HG02885 (cell line): ENCODE measurements around the gene GRM7.

Source experiments
- ATAC-seq: cut with Tn5 transposase; IDR thresholded peaks from one replicate; pipeline ENCODE4 v1.9.1; 2021; ENCODE audit warnings: mild to moderate bottlenecking; ENCODE audit not compliant: unreplicated experiment, poor library complexity

GRM7 gene

DNA sequence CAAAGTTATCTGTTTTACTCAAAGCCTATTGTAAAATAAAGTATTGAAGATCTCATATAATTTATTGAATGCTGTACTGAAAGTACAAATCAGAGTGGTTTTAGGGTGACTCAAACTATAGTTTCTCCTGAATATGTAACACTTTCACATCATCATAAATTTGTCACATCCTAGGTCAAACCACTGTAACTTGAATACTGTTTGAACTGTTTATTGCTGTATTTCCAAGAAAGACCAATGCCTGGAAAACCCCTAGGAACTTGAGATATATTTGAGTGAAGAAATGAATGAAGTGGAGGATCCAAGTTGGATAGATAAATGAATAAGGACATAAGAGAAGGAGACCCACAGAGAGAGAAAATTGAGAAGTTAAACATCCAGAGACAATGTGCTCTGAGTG is 348.2 kb downstream of the GRM7 start:
- no peak for ATAC-seq

GRCh38 chr3:7211740-7212139 is 350.8 kb downstream of the GRM7 start:
- no peak for ATAC-seq

- ATAC-seq = no peak
These were observed 354.8 kb downstream of the GRM7 start for GRCh38 chr3:7215706-7216105.

DNA sequence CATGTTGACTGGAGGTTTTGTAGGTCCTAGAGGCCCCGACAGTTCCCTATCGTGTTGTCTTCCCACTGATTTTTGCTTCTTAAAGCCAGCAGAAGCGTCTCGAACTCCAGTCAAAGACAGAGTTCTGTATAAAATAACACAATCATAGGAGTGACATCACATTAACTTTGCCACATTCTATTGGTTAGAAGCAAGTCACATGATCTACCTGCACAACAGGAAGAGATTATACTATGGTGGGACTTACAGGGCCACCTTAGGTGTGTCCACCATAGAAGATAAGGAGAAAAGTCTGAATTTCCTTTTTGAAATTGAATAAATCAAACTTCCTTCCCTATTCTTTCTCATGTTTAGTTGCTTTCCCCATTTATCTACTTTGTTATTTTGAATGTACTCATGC is 365.5 kb downstream of the GRM7 start:
- no peak for ATAC-seq

DNA sequence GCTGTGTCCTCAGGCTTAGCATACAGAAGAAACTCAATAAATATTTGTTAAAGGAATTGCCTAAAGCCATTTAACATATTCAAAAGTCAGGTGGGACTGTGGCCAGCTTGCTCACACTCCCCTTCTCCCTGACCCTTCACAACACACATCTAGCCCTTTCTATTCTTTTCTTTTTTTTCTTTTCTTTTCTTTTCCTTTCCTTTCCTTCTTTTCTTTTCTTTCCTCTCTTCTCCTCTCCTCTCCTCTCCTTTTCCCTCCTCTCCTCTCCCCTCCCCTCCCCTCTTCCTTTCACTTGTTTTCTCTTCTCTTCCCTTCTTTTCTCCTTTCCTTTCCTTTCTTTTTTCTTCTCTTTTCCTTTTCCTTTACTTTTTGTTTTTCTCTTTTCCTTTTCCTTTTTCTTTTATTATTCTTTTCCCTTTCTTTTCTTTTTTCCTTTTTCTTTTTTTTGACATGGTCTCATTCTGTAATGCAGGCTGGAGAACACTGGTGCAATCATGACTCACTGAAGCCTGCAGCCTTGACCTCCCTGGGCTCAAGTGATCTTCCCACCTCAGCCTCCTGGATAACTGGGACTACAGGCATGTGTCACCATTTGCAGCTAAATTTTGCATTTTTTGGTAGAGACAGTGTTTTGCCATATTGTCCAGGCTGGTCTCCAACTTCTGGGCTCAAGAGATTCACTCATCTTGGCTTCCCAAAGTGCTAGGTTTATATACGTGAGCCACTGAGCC is 377.8 kb downstream of the GRM7 start:
- ATAC-seq = no peak

GRCh38 chr3:7241584-7242302 is 380.8 kb downstream of the GRM7 start:
- no peak for ATAC-seq

DNA sequence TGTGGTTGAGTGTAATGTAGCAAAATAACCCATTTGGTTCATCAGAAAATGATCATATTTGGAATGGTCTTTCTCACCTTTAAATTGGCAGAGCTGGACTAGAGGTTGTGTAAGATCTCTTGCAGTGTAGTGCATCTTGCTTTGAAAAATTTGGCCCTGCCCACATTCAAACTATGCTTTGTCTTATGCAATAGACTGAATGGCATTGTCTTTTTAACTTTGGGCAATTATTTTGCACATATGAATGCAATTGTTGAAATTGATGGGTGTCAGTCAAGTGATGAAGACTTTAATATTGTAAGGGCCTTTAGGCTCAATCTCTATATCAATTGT is 381.4 kb downstream of the GRM7 start:
- ATAC-seq = no peak

DNA sequence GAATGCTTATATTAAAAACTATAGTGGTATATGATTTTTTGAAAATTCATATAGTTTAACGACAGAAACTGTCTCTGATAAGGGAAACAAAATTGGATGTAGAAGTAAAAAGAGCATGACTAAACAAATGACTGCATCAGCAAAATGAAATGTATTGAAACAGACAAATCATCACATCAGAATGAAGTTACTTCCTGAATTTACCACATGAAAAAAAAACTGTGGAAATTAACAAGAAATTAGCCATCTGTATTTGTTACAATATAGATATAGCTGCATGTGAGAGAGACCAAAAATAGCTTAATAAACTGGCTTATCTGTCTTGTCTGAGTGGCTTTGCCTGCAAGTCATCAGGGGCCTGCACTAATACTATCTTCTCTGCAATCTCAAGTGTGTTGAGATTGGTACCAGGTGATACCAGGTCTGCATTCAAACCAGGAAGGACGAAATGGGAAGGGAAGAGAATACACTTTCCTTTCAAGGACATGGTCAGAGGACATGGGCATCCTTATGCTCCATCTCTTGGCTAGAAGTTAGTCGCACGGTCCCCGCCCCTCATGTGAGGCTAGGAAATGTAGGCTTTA is 388.7 kb downstream of the GRM7 start:
- no peak for ATAC-seq

DNA sequence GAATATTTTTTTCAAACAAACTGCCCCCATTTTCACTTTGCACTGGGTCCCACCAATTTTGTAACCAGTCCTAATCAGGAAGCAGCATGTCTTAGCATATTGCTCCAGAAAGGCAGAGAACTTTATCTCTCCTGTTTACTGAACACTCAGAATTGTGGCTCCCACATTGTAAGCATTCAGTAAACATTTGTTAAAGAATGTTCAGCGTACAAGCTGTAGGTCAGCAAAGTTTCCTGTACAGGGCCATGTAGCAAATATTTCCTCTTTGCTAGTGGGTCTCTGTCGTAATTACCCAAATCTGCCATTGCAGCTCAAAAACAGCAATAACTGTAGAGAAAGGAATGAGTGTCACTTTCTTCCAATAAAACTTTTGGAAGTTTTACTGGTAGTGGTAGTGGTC is 393.3 kb downstream of the GRM7 start:
- no peak for ATAC-seq

DNA sequence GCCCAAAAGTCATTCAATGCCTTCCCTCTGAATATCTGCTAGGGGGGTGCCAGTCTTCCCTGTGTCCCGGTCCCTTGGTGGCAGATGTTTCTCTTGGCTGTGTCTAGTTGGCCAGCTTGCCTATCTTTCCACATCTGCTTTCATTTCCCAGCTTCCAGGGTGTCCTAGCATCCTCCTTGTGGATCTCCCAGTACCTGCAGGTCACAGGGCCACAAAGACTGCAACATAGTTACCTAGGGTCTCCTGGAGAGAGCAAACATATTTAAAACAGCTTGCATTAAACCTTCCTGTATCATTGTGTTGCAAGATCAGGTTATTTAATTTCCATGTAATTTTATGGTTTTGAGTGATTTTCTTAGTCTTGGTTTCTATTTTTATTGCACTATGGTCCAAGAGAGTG is 400.1 kb downstream of the GRM7 start:
- no peak for ATAC-seq

GRCh38 chr3:7263347-7264195 is 402.7 kb downstream of the GRM7 start:
- no peak for ATAC-seq

DNA sequence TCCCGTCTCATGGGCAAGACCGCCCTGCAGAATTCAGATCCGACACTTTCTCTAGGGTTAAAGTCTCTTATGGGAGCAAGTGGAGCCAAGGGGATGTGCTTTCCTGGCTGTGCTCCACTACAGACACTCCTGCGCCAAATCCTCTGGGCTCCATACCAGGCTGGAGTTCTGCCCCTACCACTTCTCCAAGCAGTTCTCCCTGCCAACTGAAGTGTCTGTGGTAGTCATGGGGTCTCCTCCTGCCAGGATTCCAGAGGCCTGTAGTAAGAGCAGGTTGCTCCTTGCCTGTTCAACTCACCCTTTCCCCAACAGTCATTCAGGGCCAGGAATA is 403.2 kb downstream of the GRM7 start:
- ATAC-seq = no peak

- ATAC-seq = no peak
These were observed 404.8 kb downstream of the GRM7 start for GRCh38 chr3:7265736-7266135.

DNA sequence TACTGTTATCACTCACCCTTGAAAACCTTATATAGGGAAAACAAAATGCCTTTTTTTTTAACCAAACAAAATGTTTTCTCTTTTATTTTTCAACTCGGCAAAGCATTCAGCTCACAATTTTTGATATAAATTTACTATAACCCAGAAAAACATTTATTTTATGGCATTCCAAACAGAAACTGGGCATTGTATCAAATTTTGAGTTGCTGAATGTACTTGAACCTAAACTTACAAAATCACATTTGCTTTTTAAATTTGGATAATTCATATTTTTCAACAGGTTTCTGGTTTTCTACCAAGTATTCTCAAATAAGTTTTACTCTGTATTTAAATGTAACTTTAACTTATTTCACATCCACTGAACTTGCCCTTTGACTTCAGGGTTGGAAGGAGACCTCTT is 405.6 kb downstream of the GRM7 start:
- ATAC-seq = no peak

DNA sequence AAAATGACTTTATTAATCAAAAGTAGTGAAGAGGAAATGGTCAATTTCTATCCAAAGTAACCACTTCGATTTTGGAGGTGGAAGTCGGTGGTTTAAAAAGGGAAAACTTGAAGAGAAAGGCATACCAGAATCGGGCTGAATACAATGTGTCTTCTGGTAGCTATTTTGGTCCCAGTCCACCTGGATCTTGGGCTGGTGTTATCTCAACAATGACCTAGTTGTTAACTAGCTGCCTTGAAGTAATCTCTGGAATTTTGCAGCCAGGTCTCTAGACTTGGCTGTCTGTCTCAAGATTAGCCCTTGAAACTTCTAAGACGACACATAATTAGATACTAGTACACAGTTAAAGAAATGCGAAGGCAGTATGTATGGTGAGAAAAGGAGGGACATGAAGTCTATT is 409.8 kb downstream of the GRM7 start:
- ATAC-seq = no peak

DNA sequence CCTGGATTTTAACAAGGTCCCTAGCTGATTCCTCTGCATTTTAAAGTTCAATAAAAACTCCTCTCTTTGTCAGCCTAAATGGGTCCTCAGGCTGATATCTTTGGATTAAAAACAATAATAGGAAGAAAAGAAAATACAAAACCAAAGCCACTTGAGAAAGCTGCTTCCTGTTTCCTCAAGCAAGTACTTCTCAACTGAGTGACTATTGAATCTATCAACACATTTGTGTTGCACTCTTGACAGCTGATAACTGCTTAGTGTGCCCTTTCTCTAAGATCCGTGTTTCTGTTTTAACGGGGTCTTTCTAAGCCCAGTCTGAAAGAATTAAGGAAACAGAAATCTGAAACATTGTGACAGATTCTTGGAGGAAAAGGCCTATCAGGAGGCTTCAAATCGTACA is 410.7 kb downstream of the GRM7 start:
- ATAC-seq = no peak

DNA sequence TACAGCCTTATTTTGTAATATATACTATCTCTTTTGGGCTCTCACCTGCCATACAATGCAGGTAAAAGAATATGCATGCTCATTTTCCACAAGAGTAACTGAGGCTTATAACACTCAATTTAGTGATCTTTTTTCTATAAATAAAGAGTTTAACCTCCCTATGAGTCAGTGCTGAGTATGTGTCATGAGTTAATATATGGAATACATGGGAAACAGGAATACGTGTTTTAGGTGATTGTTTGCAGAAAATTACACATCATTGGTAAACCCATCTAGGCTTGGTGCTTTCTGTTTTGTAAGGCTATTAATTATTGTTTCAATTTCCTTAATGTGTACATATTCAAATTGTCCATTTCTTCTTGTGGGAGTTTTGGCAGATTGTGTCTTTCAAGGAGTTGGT is 411.3 kb downstream of the GRM7 start:
- ATAC-seq = no peak

DNA sequence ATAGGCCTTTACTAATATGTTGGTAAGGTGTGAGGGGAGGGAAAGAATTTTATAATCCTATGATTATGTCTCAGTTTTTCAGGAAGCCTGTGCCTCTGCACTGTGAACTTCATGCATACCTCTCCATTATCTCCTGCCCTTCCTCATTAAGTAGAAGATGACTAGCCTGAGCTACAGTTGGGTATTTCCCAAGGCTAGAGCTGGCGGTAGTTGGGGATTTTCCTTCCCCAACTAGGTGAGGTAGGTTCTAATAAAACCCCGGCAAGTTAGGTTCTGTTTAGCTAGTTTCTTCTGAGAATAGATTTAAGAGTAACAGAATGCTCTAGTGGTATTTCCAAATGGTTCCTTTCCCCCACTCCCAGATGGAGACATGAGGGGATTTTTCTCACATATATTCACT is 414.5 kb downstream of the GRM7 start:
- no peak for ATAC-seq

DNA sequence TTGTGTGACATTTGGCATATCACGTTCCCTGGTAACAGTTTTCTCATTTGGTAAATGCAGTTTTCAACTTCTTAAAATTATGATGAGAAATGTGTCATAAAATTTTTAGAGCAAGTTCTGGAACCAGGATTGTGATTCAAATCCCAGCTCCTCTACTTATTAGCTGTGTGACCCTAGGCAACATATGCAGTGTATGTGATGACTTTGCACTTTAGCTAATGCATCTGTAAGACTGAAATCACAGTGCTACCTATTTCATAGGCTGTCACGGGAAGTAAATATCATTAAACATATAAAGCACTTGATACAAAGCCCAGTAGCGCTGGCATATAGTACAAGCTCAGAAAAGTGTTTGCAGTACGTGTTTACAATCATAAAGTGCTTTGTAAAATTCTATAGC is 419.4 kb downstream of the GRM7 start:
- no peak for ATAC-seq

GRCh38 chr3:7282988-7283387 is 422.1 kb downstream of the GRM7 start:
- no peak for ATAC-seq

- no peak for ATAC-seq
These were observed 424.6 kb downstream of the GRM7 start for GRCh38 chr3:7285505-7285904.
